HepG2 (cell line): ENCODE data around the gene CAMK2N2. TPM values are rescaled to one million over a fixed set of nuclear protein-coding genes. Genes with fewer than 3 reads are reported as not detected.

Source experiments
- ASH2L ChIP-seq: fragments of 300-600, 200-600 bp; sonication (generic); IDR thresholded peaks from 2 replicates; pipeline ENCODE4 v1.7.0; 2017; ENCODE audit warnings: low read depth, mild to moderate bottlenecking, moderate library complexity, mixed read lengths, low read length; ENCODE audit not compliant: insufficient read length
- ATF5 ChIP-seq: sonication (generic); formaldehyde crosslinking; IDR thresholded peaks from 2 replicates; pipeline ENCODE4 v1.4.0; 2020; ENCODE audit warnings: mild to moderate bottlenecking, low read depth, missing genetic modification reagents
- ATF7-NPFF ChIP-seq: sonication (generic); formaldehyde crosslinking; IDR thresholded peaks from 2 replicates; pipeline ENCODE4 v1.8.1; 2023; ENCODE audit warnings: mild to moderate bottlenecking, low read depth, missing genetic modification reagents, moderate library complexity
- BCL6 ChIP-seq: IDR thresholded peaks from 2 replicates; pipeline ENCODE4 v1.6.1; 2016; ENCODE audit warnings: missing genetic modification reagents, missing compliant biosample characterization
- CCAR2 ChIP-seq: fragments of 200-400 bp; formaldehyde crosslinking; optimal IDR thresholded peaks from 2 replicates; pipeline ENCODE3; 2018; ENCODE audit warnings: low read depth, mild to moderate bottlenecking, low read length, moderate library complexity
- DMAP1 ChIP-seq: IDR thresholded peaks from 2 replicates; pipeline ENCODE4 v1.6.1; 2016
- E2F2 ChIP-seq: sonication (generic); formaldehyde crosslinking; IDR thresholded peaks from 2 replicates; pipeline ENCODE4 v1.4.0; 2020; ENCODE audit warnings: missing genetic modification reagents, borderline replicate concordance
- KDM2A ChIP-seq: sonication (generic); formaldehyde crosslinking; IDR thresholded peaks from 2 replicates; pipeline ENCODE4 v1.4.0; 2020; ENCODE audit warnings: low read depth, missing genetic modification reagents, borderline replicate concordance
- KMT2B ChIP-seq: IDR thresholded peaks from 2 replicates; pipeline ENCODE4 v1.6.1; 2016; ENCODE audit warnings: missing genetic modification reagents, missing compliant biosample characterization
- MYPOP ChIP-seq: sonication (generic); formaldehyde crosslinking; IDR thresholded peaks from 2 replicates; pipeline ENCODE4 v1.8.1; 2023; ENCODE audit warnings: mild to moderate bottlenecking, moderate library complexity, missing genetic modification reagents
- NFIC ChIP-seq: IDR thresholded peaks from 2 replicates; pipeline ENCODE4 v1.6.1; 2012; ENCODE audit warnings: mild to moderate bottlenecking, low read length, inconsistent platforms
- SAFB2 ChIP-seq: sonication (generic); formaldehyde crosslinking; IDR thresholded peaks from 2 replicates; pipeline ENCODE4 v1.5.1; 2020; ENCODE audit warnings: missing genetic modification reagents, low read depth, mild to moderate bottlenecking, borderline replicate concordance
- ZBTB26 ChIP-seq: IDR thresholded peaks from 2 replicates; pipeline ENCODE4 v1.6.1; 2016; ENCODE audit warnings: missing compliant biosample characterization, missing genetic modification reagents, borderline replicate concordance
- ZNF280D ChIP-seq: sonication (generic); formaldehyde crosslinking; IDR thresholded peaks from 2 replicates; pipeline ENCODE4 v1.5.1; 2020; ENCODE audit warnings: mild to moderate bottlenecking, missing genetic modification reagents
- ZNF430 ChIP-seq: sonication (generic); formaldehyde crosslinking; IDR thresholded peaks from 2 replicates; pipeline ENCODE4 v1.9.0; 2021; ENCODE audit warnings: mild to moderate bottlenecking, missing genetic modification reagents
- ZNF431 ChIP-seq: sonication (generic); formaldehyde crosslinking; IDR thresholded peaks from 2 replicates; pipeline ENCODE4 v1.9.0; 2022; ENCODE audit warnings: missing genetic modification reagents, low read depth, mild to moderate bottlenecking, borderline replicate concordance
- ZNF446 ChIP-seq: sonication (generic); formaldehyde crosslinking; IDR thresholded peaks from 2 replicates; pipeline ENCODE4 v1.5.0; 2020; ENCODE audit warnings: mild to moderate bottlenecking, missing genetic modification reagents
- ZNF790 ChIP-seq: sonication (generic); formaldehyde crosslinking; IDR thresholded peaks from 2 replicates; pipeline ENCODE4 v1.8.0; 2022; ENCODE audit warnings: missing genetic modification reagents, mild to moderate bottlenecking, borderline replicate concordance
- ZSCAN21 ChIP-seq: sonication (generic); formaldehyde crosslinking; IDR thresholded peaks from 2 replicates; pipeline ENCODE4 v1.8.0; 2022; ENCODE audit warnings: mild to moderate bottlenecking, missing genetic modification reagents, moderate library complexity, borderline replicate concordance
- polyA plus RNA-seq, 8 experiments: library from polyadenylated mRNA; depleted of rRNA in 3 of 8; stranded (reverse) in 7 of 8; unstranded in 1 of 8; fragments of >200 nt; fragmentation: Illumina TruSeq in 4 of 8; extraction: Trizol in 4 of 8; gene quantifications; 2 replicates each; pipeline versions ENCODE4 v1.2.1 to v1.2.3, GENCODE V29; 2011 to 2016; ENCODE audit warnings: low read depth in 4 of 8, missing spikeins in 1 of 8, mixed read lengths in 1 of 8; ENCODE audit not compliant: insufficient read depth in 1 of 8
- total RNA-seq, 5 experiments: library from RNA; depleted of rRNA; stranded (reverse); fragments of >200 nt; fragmentation: Illumina TruSeq; extraction: Trizol; gene quantifications; 2 replicates each; pipeline ENCODE4 v1.2.3, GENCODE V29; 2016; ENCODE audit warnings: low read depth in 1 of 5

CAMK2N2 gene
- total and polyA plus RNA-seq, 2 of the 13 experiments (the other 11 are each of a cell fraction or from before 2014, with no cell fraction given), result 0.12 to 0.27 TPM

- no peak for TF ChIP-seq ZNF280D (CRISPR knock-in tag)
- TF ChIP-seq KDM2A (CRISPR knock-in tag), result no peak; the same call in none of the 2 replicates
- no peak for TF ChIP-seq CCAR2
- peak; percentile 91 for TF ChIP-seq DMAP1 (CRISPR knock-in tag)
- TF ChIP-seq NFIC, result peak; percentile 19; the same call in 1 of the 2 replicates
- peak; percentile 63; the same call in 1 of the 2 replicates for TF ChIP-seq KMT2B (CRISPR knock-in tag)
- TF ChIP-seq ASH2L, result peak; percentile 55
- TF ChIP-seq ZNF790, result peak; percentile 83; the same call in 1 of the 2 replicates
- peak; percentile 91 for TF ChIP-seq ZSCAN21 (CRISPR knock-in tag)
- no peak for TF ChIP-seq MYPOP (CRISPR knock-in tag)
- TF ChIP-seq ATF5 (CRISPR knock-in tag), result peak; percentile 91; the same call in 1 of the 2 replicates
- TF ChIP-seq ZNF431 (CRISPR knock-in tag), result no peak
- TF ChIP-seq ATF7-NPFF, result peak; percentile 78
- 0 out of 2 replicates have a peak, but pooled peaks have one; percentile 50 for TF ChIP-seq ZBTB26 (CRISPR knock-in tag)
- TF ChIP-seq E2F2 (CRISPR knock-in tag), result peak; percentile 82; the same call in 1 of the 2 replicates
- TF ChIP-seq ZNF446 (CRISPR knock-in tag), result peak; percentile 90
- TF ChIP-seq SAFB2 (CRISPR knock-in tag), result peak; percentile 79
- peak; percentile 54 for TF ChIP-seq BCL6
- no peak for TF ChIP-seq ZNF430 (CRISPR knock-in tag)
Observed at GRCh38 chr3:184248454-184249411, 12.6 kb downstream of the CAMK2N2 start, which contains the start of gene ALG3 (continued).
